Stomach (tissue), 9 donors: ENCODE measurements around the gene RSPH10B. TPM values are rescaled to one million over a fixed set of nuclear protein-coding genes. Genes with fewer than 3 reads are reported as not detected.
"Not testable (repeated sequence)": the region's sequence is repeated elsewhere in the genome, so short reads cannot be mapped to it uniquely, and the experiment has no call there.

Experiments used
- DNase-seq, 2 donors: peaks; one replicate each; pipeline versions ENCODE4 v3.0.0 to v3.0.0-alpha.2; 2013 to 2019
- H3K27ac ChIP-seq, 5 donors: fragments of 200-600 bp in 4 of 5; sonication (generic) in 4 of 5; one replicate each; pipeline ENCODE4 v1.5.1; 2013 to 2019; ENCODE audit warnings: mild to moderate bottlenecking in 1 of 5, moderate library complexity in 1 of 5
- H3K27me3 ChIP-seq, 3 donors: fragments of 200-600 bp; sonication (generic); one replicate each; pipeline ENCODE4 v1.5.1; 2017 to 2019; ENCODE audit warnings: mixed run types in 1 of 3
- H3K36me3 ChIP-seq, 4 donors: fragments of 200-600 bp; sonication (generic); 1 replicate in 3 of 4; 2 replicates in 1 of 4; pipeline ENCODE4 v1.5.1; 2016 to 2019
- H3K4me1 ChIP-seq, 4 donors: fragments of 200-600 bp; sonication (generic); one replicate each; pipeline ENCODE4 v1.5.1; 2016 to 2019
- H3K4me3 ChIP-seq, 4 donors: fragments of 200-600 bp; sonication (generic) in 3 of 4; one replicate each; pipeline ENCODE4 v1.5.1; 2016 to 2019; ENCODE audit warnings: mild to moderate bottlenecking in 1 of 4
- H3K9me3 ChIP-seq, 4 donors: fragments of 200-600 bp; sonication (generic); one replicate each; pipeline ENCODE4 v1.5.1; 2016 to 2019
- POLR2A ChIP-seq, 4 donors: fragments of 450-650 bp; IDR thresholded peaks; one replicate each; pipeline ENCODE4 v1.6.1; 2016; ENCODE audit warnings: antibody characterized with exemption in 4 of 4, control low read depth in 2 of 4, mild to moderate bottlenecking in 1 of 4, moderate library complexity in 1 of 4
- POLR2AphosphoS5 ChIP-seq, 3 donors: sonication (generic); formaldehyde crosslinking; IDR thresholded peaks; one replicate each; pipeline ENCODE4 v1.6.1; 2016; ENCODE audit warnings: antibody characterized with exemption in 3 of 3
- WGBS, 5 donors: extraction: QIAGEN DNeasy Blood & Tissue Kit in 3 of 5; methylation state at CpG; one replicate each; pipeline versions ENCODE4 v1.1.5 to v1.1.7; 2013 to 2018; 5-methylcytosine and 5-hydroxymethylcytosine counted together
- intact Hi-C: fragments of 100-400 bp; cut with DNase I; formaldehyde crosslinking; loops from one replicate; pipeline ENCODE4 v1.15.1; 2023; ENCODE audit warnings: low total_unique reads
- polyA plus RNA-seq, 3 donors: library from polyadenylated mRNA; stranded (reverse); fragments of 200-250 nt; gene quantifications; one replicate each; pipeline ENCODE4 v1.2.3, GENCODE V29; 2013
- small RNA-seq, 4 donors: library from RNA; depleted of rRNA; stranded (forward); fragments of <200 nt; gene quantifications; one replicate each; pipeline ENCODE3, GENCODE V24; 2016
- total RNA-seq, 5 donors: library from RNA; depleted of rRNA; stranded (reverse); fragments of >200 nt; gene quantifications; one replicate each; pipeline versions ENCODE4 v1.1.0 to v1.2.3, GENCODE V29; 2014 to 2016
- donor health status: healthy with polysubstance abuse.
- donor health status: Bipolar disorder and iron deficiency.
- donor health status: healthy.

RSPH10B gene
- total and polyA plus RNA-seq, 8 donors: 0.08 TPM; not detected in 7

DNA sequence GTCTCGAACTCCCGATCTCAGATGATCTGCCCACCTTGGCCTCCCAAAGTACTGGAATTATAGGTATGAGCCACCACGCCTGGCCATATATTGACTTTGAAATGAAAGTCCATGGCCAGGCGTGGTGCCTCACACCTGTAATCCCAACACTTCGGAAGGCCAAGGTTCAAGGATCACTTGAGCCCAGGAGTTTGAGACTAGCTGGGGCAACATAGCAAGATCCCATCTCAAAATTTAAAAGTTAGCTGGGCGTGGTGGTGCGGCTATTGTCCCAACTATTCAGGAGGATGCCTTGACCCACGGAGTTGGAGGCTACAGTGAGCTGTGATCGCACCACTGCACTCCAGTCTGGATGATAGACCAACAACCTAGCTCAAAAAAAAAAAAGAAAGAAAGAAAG lies 78.0 kb downstream of the RSPH10B start:
- TF ChIP-seq POLR2AphosphoS5 (IDR thresholded peaks at IDR 0.05): no peak
- no peak for TF ChIP-seq POLR2A (IDR thresholded peaks at IDR 0.05)
- Histone ChIP-seq H3K27me3 (no peaks in the 10 kb centered on the region), H3K9me3 (no peaks in the 10 kb centered on the region), H3K27ac (no peak overlapping the region), H3K36me3 (no peaks in the 10 kb centered on the region), H3K4me3 (no peak overlapping the region), H3K4me1 (no peaks in the 10 kb centered on the region)
- 92 to 97% (median 94%) methylated on average over 9 of the region's 9 CpGs for WGBS, 5 donors
- intact Hi-C loops: no loop called here
- no peak for DNase-seq

DNA sequence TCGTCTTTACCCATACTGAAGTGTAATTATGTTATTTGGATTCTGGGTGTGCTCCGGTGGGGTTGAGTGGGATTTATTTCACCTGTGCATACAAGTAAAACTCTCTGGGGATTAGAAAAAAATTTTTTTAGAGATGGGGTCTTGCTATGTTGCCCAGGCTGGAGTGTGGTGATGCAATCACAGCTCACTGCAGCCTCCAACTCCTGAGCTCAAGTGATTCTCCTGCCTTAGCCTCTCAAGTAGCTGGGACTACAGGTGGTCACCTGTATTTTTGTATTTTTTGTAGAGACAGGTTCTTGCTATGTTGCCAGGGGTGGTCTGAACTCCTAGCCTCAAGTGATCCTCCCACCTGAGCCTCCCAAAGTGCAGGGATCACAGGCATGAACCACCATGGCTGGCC lies 80.2 kb downstream of the RSPH10B start:
- H3K4me3 ChIP-seq, H3K9me3 ChIP-seq, H3K36me3 ChIP-seq, H3K4me1 ChIP-seq, H3K27me3 ChIP-seq, DNase-seq, H3K27ac ChIP-seq, intact Hi-C loops: not testable (repeated sequence)
- 82 to 90% (median 88%) methylated on average over 2 of the region's 2 CpGs for WGBS, 5 donors

DNA sequence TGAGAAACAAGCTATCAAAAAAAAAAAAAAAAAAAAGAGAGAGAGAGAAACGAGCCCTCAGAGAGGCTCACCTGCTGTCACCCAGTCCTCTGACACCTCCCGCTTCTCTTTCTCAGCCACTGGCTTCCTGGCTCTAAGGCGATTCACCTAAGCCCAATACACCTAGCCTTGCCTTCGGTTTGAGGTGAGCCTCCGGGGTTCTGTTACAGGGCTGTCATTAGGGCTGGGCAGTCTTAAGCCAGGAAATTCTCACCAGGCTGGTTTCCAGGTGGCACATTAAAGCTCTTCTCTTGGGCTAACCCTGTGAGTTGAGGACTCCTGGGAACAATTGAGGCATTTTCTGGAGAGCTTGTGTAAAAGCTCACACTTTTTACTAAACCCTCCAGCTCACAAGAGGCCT lies 82.5 kb downstream of the RSPH10B start:
- H3K4me1 ChIP-seq, H3K27me3 ChIP-seq, intact Hi-C loops, H3K36me3 ChIP-seq, H3K27ac ChIP-seq, H3K9me3 ChIP-seq, DNase-seq, H3K4me3 ChIP-seq: not testable (repeated sequence)
- WGBS, 5 donors: 69 to 83% (median 80%) methylated on average over 5 of the region's 5 CpGs

DNA sequence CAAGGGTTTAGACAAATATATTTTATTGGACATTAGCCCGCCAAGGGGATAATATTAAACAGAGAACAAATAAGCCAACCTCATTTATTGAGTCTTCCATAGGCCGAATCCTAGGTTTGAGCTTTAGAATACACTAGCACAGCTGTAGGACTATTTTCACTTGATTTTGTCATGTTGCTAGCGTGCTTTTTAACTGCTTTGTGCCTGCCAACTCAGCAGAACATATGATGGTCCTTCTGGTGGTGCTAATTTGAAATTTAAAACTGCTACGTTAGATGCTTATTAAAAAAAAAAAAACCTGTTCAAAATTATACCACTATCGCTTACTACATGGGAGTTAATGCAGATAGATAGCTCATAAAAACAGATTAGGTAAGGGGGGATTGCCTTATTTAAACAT lies 86.1 kb downstream of the RSPH10B start:
- intact Hi-C loops, H3K27me3 ChIP-seq, H3K9me3 ChIP-seq, DNase-seq, H3K27ac ChIP-seq, H3K4me1 ChIP-seq, H3K4me3 ChIP-seq, H3K36me3 ChIP-seq: not testable (repeated sequence)
- 80 to 95% (median 90%) methylated on average over 5 of the region's 5 CpGs for whole genome bisulfite sequencing, 5 donors

DNA sequence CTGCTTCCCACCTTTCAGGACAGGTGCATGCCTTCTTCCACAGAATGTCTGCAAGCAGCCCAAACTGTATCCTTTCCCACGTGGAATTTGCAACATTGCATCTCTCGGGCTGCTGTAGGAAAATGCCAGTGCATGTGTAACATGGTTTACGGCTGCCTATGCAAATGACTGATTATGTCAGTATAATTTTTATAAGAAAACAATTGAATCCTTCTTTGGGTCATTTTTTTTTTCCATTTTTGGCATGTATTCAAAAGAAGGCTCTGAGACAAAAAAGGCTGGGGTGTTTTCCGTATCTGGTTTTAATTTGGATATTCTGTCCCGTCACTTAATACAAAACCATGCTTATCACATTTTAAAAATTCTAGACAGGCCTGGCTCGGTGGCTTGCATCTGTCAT lies 90.4 kb downstream of the RSPH10B start:
- WGBS, 5 donors: 68 to 91% (median 81%) methylated on average over 6 of the region's 6 CpGs
- H3K4me1 ChIP-seq, intact Hi-C loops, H3K4me3 ChIP-seq, DNase-seq, H3K9me3 ChIP-seq, H3K27me3 ChIP-seq, H3K36me3 ChIP-seq, H3K27ac ChIP-seq: not testable (repeated sequence)

DNA sequence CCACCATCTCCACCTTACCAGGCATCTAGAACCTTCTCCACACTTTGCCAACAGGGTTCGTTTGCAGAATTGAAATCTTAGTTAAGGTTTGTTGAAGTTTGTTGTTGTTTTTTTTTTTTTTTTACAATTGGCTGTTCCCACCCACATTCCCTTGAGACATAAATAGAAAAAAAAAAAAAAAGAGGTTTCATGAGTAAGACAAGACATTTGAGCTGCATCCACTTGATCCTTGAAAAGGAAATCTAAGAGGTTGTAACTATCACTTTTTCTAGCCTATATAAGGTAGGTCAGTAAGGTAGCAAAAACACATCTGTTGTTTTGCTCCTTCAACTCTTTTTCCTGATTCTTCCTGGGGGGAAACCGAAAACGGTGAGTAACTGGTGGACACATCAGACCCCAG lies 90.9 kb downstream of the RSPH10B start:
- H3K4me1 ChIP-seq, H3K27me3 ChIP-seq, DNase-seq, H3K9me3 ChIP-seq, intact Hi-C loops, H3K27ac ChIP-seq, H3K4me3 ChIP-seq, H3K36me3 ChIP-seq: not testable (repeated sequence)
- 66 to 73% (median 70%) methylated on average over 3 of the region's 3 CpGs for WGBS, 5 donors

Small RNAs within 50 kb of the gene (small RNA-seq; reads per million reads assigned to genes)
- gene RF00019 (0 reads per million in 4 donors), gene SNORA80D (0 to 1.4 (median 0.83) reads per million in 4 donors)

Other genes with a start within 250 kb of the RSPH10B start
- 10 to 100 TPM; 29.3 to 85.2 (median 36.6) TPM for gene RNF216, start 189.0 kb downstream of the RSPH10B start, total RNA-seq
- 1 to 10 TPM; 6.1 to 7.8 (median 6.3) TPM for gene RNF216, start 189.0 kb downstream of the RSPH10B start, polyA plus RNA-seq
- not detected for gene OCM, start 89.9 kb downstream of the RSPH10B start, total RNA-seq
- under 1 TPM in 1 of 3 donors, not detected in 2; 0.58 TPM for gene OCM, start 89.9 kb downstream of the RSPH10B start, polyA plus RNA-seq
- 10 to 100 TPM in 4 of 5 donors, 1 to 10 TPM in 1; 8.4 to 60.8 (median 24.5) TPM for gene CCZ1, start 72.0 kb downstream of the RSPH10B start, total RNA-seq
- gene CCZ1, start 72.0 kb downstream of the RSPH10B start, polyA plus RNA-seq: 10 to 100 TPM; 43.1 to 62.3 (median 61.9) TPM
- gene PMS2, start 38.4 kb upstream of the RSPH10B start, total RNA-seq: 10 to 100 TPM in 3 of 5 donors, 1 to 10 TPM in 2; 2.9 to 16.0 (median 11.0) TPM
- 1 to 10 TPM; 3.7 to 4.4 (median 4.0) TPM for gene PMS2, start 38.4 kb upstream of the RSPH10B start, polyA plus RNA-seq
- gene AIMP2, start 38.6 kb upstream of the RSPH10B start, total RNA-seq: 100 to 1,000 TPM in 1 of 5 donors, 10 to 100 TPM in 3, not detected in 1; 18.9 to 111 (median 23.2) TPM
- gene AIMP2, start 38.6 kb upstream of the RSPH10B start, polyA plus RNA-seq: 10 to 100 TPM; 19.2 to 36.1 (median 19.3) TPM
- 1 to 10 TPM in 2 of 5 donors, not detected in 3; 1.3 to 4.1 TPM for gene ANKRD61, start 60.7 kb upstream of the RSPH10B start, total RNA-seq
- not detected for gene ANKRD61, start 60.7 kb upstream of the RSPH10B start, polyA plus RNA-seq
- gene EIF2AK1, start 88.5 kb upstream of the RSPH10B start, total RNA-seq: 1,000 to 10,000 TPM in 1 of 5 donors, 100 to 1,000 TPM in 2, 10 to 100 TPM in 2; 77.2 to 1,118 (median 202) TPM
- 10 to 100 TPM; 34.4 to 65.4 (median 37.3) TPM for gene EIF2AK1, start 88.5 kb upstream of the RSPH10B start, polyA plus RNA-seq
- 10 to 100 TPM in 3 of 5 donors, 1 to 10 TPM in 1, under 1 TPM in 1; 0.58 to 42.9 (median 10.9) TPM for gene USP42, start 134.3 kb upstream of the RSPH10B start, total RNA-seq
- gene USP42, start 134.3 kb upstream of the RSPH10B start, polyA plus RNA-seq: 1 to 10 TPM; 2.1 to 4.3 (median 2.5) TPM